Choroid plexus epithelial cell (primary cell): ENCODE data around the gene OPHN1.

ENCODE experiments used
- DNase-seq: peaks from one replicate; pipeline ENCODE4 v3.0.0-alpha.2; 2010; ENCODE audit warnings: low read depth
- H3K4me3 ChIP-seq: 2 replicates; pipeline ENCODE4 v1.5.1; 2011; ENCODE audit warnings: low read depth, mild to moderate bottlenecking, control low read depth, low read length, moderate library complexity
- CTCF ChIP-seq: conservative IDR thresholded peaks from 2 replicates; pipeline ENCODE4 v1.5.1; 2011; ENCODE audit warnings: low read depth, mild to moderate bottlenecking, control low read depth, inconsistent platforms, low read length, moderate library complexity

The OPHN1 gene

DNA sequence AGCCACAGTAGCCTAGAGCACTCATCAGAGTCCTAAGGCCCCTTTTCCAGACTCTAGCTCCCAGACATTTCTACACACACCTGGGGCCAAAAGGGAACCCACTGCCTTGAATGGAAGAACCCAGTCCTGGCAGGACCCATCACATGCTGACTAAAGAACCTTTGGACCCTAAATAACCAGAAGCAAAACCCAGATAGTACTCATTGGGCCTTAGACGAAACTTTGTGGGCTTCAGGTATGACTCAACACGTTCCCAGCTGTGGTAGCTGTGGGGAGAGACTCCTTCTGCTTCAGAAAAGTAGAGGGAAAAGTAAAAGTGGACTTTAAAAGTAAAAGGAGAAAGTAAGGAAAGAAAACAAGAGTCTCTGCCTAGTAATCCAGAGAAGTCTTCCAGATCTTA, 311.5 kb downstream of the OPHN1 start:
- no peak overlapping the region for H3K4me3 ChIP-seq
- TF ChIP-seq CTCF: no peak
- no peak for DNase-seq

GRCh38 chrX:68121371-68121770, 311.9 kb downstream of the OPHN1 start:
- H3K4me3 ChIP-seq: no peak overlapping the region
- DNase-seq: no peak
- TF ChIP-seq CTCF: no peak

DNA sequence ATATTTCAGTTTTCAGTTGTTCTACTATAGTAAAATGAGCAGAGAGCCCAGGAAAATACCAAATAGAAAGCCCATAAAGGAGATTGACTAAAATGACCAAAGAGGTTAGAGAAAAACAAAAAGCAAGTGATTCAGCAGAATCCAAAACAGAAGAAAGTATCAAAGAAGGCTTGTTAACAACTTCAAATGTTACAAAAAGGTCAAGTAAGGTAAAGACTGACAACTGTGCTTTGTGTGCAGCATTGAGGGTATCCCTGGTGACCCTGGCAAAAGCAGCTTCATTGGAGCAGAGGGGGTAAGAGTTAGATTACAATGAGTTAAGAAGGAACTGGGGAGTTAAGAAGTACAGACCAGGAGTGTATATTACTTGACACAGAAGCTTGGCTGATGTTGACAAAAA, 317.9 kb downstream of the OPHN1 start:
- no peak for TF ChIP-seq CTCF

GRCh38 chrX:68114573-68115129, 318.6 kb downstream of the OPHN1 start:
- no peak overlapping the region for H3K4me3 ChIP-seq
- peak; percentile 13 for DNase-seq
- no peak for TF ChIP-seq CTCF

More for the DNA sequence above, 317.9 kb downstream of the OPHN1 start:
- no peak overlapping the region for H3K4me3 ChIP-seq
- DNase-seq: no peak

GRCh38 chrX:68113837-68114572, 319.3 kb downstream of the OPHN1 start:
- no peak for DNase-seq
- H3K4me3 ChIP-seq: no peak overlapping the region
- TF ChIP-seq CTCF: no peak

DNA sequence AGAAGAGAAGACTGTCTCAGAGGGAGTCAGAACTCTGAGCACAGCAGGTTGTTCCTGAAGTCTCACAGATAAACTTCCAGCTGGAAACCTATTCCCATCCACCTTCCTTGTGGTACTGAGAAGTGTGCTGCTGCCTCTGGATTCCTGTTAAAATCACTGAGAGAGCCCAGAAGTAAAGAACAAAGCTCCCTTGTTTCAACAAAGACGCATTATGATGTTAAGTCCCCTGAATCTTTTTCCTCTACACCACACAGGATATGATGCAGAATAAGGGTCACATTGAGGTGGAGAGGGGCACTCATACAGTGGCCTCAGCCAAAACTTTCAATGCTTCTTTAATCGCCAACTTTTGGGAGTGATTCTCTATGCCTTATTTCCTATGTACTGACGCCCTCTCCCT, 321.0 kb downstream of the OPHN1 start:
- TF ChIP-seq CTCF: no peak
- H3K4me3 ChIP-seq: no peak overlapping the region
- DNase-seq: no peak

- no peak for DNase-seq
- no peak for TF ChIP-seq CTCF
- H3K4me3 ChIP-seq: no peak overlapping the region
Measured at GRCh38 chrX:68109162-68109561, 324.1 kb downstream of the OPHN1 start.
